Stimulated activated CD4-positive, alpha-beta T cell treated with anti-CD3 and anti-CD28 coated beads, TNF-alpha, amount 100 ng/mL, for 1 hour (primary cell): Measurements from ENCODE around the gene LSM12.

Source experiments
- DNase-seq, 3 donors: peaks; one replicate each; pipeline ENCODE4 v3.0.0-alpha.2; 2020; ENCODE audit warnings: low read depth in 3 of 3, low spot score in 1 of 3

The LSM12 gene

DNA sequence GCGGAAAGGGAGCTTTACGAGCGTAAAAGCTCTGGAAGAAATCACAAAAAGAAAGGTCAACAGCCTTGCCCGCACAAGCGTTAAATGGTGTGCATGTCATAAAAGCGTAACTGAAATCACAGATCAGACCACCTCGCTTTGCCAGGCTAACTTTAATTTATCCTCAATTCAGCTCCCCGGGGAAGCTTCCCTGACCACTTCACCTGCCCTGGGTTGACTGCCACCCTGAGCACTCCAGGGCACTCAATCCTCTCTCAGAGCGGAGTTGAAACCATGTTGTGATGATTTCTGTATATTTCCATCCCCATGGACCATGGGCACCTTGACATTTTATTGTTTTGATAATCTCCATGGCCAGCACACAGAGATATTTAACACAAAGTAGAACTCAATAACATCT lies 78.2 kb downstream of the LSM12 start:
- no peak for DNase-seq

- no peak for DNase-seq
Measured at GRCh38 chr17:43987131-43988021, 79.1 kb downstream of the LSM12 start.

DNA sequence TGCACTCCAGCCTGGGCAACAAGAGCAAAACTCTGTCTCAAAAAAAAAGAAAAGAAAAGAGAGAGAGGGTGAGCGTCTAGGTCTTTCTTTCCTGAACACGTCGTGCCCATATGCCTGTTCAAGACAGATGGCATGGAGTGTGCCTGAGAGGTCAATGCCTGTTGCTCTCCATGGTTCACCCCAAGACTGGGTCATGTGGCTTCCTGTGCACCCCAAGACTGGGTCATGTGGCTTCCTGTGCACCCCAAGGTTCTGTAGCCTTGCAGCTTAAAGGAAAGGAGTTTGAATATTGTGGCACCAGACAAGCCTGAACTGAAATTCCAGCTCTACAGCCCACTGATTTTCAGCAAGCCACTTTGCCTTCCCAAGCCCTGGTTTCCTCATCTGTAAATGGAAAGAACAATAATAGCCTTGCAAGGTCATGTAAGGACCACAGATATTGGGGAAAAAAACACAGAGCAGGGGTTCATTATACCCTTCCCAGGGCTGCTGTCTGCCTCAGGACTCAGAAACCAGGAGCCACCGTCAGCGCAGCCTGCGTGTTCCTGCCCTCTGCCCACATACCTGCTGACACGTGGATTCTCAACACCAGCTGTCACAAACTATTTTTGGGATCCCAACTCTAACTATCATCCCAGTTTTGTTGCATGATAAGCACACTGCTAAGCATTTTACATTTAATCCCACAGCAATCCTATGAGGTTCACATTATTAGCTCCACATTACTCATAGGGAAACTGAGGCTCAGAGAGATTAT lies 80.1 kb downstream of the LSM12 start:
- DNase-seq, result no peak

GRCh38 chr17:43984521-43984920 lies 82.0 kb downstream of the LSM12 start:
- no peak for DNase-seq
